Tibial nerve (tissue), 4 donors: ENCODE measurements around the gene RRP7A.

Experiments used
- CTCF ChIP-seq, 5 experiments: fragments of 200-600 bp in 3 of 5; fragments of 450-650 bp in 2 of 5; sonication (generic) in 3 of 5; IDR thresholded peaks; one replicate each; pipeline ENCODE4 v1.5.1; 2016 to 2019; ENCODE audit warnings: antibody characterized with exemption in 5 of 5, mild to moderate bottlenecking in 3 of 5, moderate library complexity in 2 of 5
- EP300 ChIP-seq, 2 donors: sonication (generic); formaldehyde crosslinking; IDR thresholded peaks; one replicate each; pipeline ENCODE4 v1.6.1; 2017; ENCODE audit warnings: antibody characterized with exemption in 2 of 2, mild to moderate bottlenecking in 1 of 2
- POLR2A ChIP-seq, 2 donors: fragments of 450-650 bp; IDR thresholded peaks; one replicate each; pipeline ENCODE4 v1.6.1; 2017; ENCODE audit warnings: antibody characterized with exemption in 2 of 2, mild to moderate bottlenecking in 2 of 2, moderate library complexity in 2 of 2

DNA sequence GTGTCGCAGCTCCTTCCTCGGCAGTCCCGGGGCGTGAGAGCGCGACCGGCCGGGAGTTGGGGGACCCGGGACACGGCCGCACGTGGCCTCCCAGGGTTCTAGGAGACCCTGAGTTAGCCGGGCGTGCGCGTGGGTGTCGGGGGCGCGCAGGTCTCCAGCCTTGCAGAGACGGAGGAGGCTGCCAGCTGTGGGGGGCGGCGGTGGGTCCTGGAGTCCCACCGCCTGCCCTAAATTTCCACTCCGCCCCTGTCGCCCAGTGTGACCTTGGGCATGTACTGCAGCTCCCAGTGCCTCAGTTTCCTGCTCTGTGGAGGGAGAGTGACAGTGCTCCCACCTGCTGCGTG is 18.8 kb downstream of the RRP7A start:
- no peak for TF ChIP-seq CTCF (IDR thresholded peaks at IDR 0.05)
- TF ChIP-seq EP300 (IDR thresholded peaks at IDR 0.05), result no peak
- no peak for TF ChIP-seq POLR2A (IDR thresholded peaks at IDR 0.05)
